ENCODE measurements around the gene TMPRSS11E. TPM values are rescaled to one million over a fixed set of nuclear protein-coding genes. Genes with fewer than 3 reads are reported as not detected.
"Not testable (repeated sequence)": the region's sequence is repeated elsewhere in the genome, so short reads cannot be mapped to it uniquely, and the experiment has no call there.

TMPRSS11E gene
- total RNA-seq, 1 experiment from 2014 or later, result 3.6 TPM

DNA sequence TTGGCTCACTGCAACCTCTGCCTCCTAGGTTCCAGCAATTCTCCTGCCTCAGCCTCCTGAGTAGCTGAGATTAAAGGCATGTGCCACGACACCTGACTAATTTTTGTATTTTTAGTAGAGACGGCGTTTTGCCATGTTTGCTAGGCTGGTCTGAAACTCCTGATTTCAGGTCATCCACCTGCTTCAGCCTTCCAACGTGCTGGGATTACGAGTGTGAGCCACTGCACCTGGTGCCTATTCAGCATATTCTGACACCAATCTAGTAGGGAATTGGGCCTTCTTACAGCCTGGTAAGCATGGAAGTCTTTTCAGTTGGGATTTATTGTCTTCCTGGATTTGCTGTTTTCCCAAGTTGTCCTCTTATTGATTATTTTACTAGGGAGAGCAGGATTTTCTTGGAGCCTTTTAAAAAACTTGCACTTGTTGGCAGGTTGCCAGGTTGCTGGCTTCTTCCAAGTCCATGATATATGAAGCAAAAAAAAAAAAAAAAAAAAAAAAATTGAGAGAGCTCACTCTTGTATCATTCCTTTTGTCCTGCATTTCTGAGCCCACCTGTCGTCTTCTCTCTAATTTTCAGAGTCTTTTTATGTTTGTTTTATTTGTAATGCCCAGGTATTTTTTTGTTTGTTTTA is 43.7 kb downstream of the TMPRSS11E start:
- no peak for DNase-seq
- Histone ChIP-seq H3K36me3 (replicated peaks; ENCODE audit: control insufficient read depth, insufficient read depth, low read length) (no peaks in the 10 kb centered on the region), H3K4me3 (ENCODE audit: insufficient read depth, low read depth, low read length) (no peak overlapping the region), H3K27me3 (ENCODE audit: control insufficient read depth, insufficient read depth, low read length) (no peaks in the 10 kb centered on the region)

DNA sequence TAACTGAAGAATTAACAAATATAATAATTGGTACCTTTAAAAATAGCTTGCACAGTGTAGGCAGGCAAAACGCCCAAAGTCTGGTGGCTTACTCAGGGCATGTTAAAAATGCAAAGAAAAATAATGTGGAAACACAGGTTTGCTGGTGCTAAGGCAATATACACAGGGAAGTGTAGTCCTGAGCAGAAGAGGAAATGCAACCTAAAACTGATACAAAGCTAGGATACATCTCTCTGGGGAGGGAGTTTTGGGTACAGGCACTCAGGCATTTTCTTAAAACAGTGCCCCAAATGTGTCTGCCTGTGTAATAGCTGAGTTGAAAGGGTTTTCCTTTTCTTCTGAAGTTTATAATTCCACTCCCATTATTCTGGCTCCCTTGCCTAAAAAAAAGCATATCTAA is 47.4 kb downstream of the TMPRSS11E start:
- Histone ChIP-seq H3K36me3 (replicated peaks; ENCODE audit: control insufficient read depth, insufficient read depth, low read length) (no peaks in the 10 kb centered on the region), H3K27me3 (ENCODE audit: control insufficient read depth, insufficient read depth, low read length) (no peaks in the 10 kb centered on the region)
- no peak for DNase-seq

DNA sequence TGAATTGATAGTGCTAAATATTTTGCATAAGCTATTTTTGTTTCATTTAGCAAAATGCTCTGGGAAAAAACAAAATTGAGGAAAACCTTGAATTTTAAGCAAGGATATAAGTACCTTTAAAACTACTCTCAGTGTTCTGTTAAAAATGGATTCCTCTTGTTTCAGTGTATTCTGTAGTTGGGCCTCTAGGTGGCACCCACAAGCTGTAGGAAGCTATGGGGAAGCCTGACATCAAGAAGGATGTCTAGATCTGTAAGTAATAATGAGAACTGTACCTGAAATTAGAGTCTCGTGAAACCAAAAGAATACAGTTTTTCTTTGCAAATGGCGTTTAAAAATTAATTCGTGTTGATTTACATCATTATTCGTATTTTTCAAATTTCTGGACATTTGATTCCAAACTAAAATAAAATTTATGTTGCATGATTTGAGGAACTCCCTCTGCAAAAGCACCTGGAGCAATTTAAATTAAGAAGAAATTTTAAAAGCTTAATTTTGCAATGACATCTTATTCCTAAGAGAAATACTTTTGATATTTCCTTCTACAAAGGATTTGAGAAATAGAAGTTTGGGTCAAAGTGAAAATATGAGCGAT is 51.2 kb downstream of the TMPRSS11E start:
- Histone ChIP-seq H3K36me3 (replicated peaks; ENCODE audit: control insufficient read depth, insufficient read depth, low read length) (no peaks in the 10 kb centered on the region), H3K27me3 (ENCODE audit: control insufficient read depth, insufficient read depth, low read length) (no peaks in the 10 kb centered on the region), H3K4me3 (ENCODE audit: insufficient read depth, low read depth, low read length) (no peak overlapping the region)
- DNase-seq, result peak; percentile 31

More for the DNA sequence above, 47.4 kb downstream of the TMPRSS11E start:
- H3K4me3 ChIP-seq (ENCODE audit: insufficient read depth, low read depth, low read length), result no peak overlapping the region

DNA sequence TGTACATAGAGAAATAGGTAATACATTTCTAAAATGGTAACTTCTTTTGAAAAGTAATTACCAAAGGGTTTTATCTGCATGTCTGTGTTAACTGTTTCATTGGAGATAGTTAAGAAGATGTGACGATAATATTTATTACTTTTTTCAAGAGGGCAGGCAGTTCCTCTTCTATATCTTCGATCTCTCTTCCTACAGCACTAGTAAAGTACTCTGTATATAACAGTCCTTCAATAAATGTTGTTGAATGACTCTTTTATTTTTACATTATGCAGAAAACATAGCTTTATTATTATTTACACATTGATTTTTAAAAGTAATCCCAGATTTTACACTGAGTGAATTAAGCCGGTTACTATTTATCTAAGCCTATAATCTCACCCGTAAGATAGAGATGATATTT is 51.8 kb downstream of the TMPRSS11E start:
- Histone ChIP-seq H3K27me3 (ENCODE audit: control insufficient read depth, insufficient read depth, low read length) (no peaks in the 10 kb centered on the region), H3K36me3 (replicated peaks; ENCODE audit: control insufficient read depth, insufficient read depth, low read length) (no peaks in the 10 kb centered on the region), H3K4me3 (ENCODE audit: insufficient read depth, low read depth, low read length) (no peak overlapping the region)
- no peak for DNase-seq

DNA sequence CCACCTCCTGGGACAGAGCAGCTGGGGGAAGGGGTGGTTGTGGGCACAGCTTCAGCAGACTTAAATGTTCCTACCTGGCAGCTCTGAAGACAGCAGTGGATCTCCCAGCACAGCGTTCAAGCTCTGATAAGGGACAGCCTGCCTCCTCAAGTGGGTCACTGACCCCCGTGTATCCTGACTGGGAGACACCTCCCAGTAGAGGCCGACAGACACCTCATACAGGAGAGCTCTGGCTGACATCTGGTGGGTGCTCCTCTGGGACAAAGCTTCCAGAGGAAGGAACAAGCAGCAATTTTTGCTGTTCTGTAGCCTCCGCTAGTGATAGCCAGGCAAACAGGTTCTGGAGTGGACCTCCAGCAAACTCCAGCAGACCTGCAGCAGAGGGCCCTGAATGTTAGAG is 56.2 kb downstream of the TMPRSS11E start:
- not testable (repeated sequence) for H3K4me3 ChIP-seq (ENCODE audit: insufficient read depth, low read depth, low read length); H3K36me3 ChIP-seq (replicated peaks; ENCODE audit: control insufficient read depth, insufficient read depth, low read length); DNase-seq; H3K27me3 ChIP-seq (ENCODE audit: control insufficient read depth, insufficient read depth, low read length)

DNA sequence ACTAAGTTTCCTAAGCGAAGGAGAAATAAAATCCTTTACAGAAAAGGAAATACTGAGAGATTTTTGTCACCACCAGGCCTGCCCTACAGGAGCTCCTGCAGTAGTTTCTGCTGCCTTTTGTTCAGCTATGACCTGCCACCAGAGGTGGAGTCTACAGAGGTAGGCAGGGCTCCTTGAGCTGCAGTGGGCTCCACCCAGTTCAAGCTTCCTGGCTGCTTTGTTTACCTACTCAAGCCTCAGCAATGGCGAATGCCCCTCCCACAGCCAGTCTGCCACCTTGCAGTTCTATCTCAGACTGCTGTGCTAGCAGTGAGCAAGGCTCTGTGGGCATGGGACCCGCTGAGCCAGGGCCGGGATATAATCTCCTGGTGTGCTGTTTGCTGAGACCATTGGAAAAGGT is 57.6 kb downstream of the TMPRSS11E start:
- H3K27me3 ChIP-seq (ENCODE audit: control insufficient read depth, insufficient read depth, low read length); H3K36me3 ChIP-seq (replicated peaks; ENCODE audit: control insufficient read depth, insufficient read depth, low read length); DNase-seq; H3K4me3 ChIP-seq (ENCODE audit: insufficient read depth, low read depth, low read length): not testable (repeated sequence)

DNA sequence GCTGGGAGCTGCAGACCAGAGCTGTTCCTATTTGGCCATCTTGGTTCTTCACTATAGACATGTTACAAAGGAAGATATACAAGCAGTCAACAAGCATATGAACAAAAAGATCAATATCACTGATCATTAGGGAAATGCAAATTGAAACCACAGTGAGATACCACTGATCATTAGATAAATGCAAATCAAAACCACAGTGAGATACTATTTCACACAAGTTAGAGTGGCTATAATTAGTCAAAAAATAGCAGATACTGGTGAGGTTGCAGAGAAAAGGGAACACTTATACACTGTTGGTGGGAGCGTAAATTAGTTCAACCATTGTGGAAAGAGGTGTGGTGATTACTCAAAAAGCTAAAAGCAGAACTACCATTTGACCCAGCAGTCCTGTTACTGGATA is 58.2 kb downstream of the TMPRSS11E start:
- not testable (repeated sequence) for H3K36me3 ChIP-seq (replicated peaks; ENCODE audit: control insufficient read depth, insufficient read depth, low read length); DNase-seq; H3K27me3 ChIP-seq (ENCODE audit: control insufficient read depth, insufficient read depth, low read length); H3K4me3 ChIP-seq (ENCODE audit: insufficient read depth, low read depth, low read length)

DNA sequence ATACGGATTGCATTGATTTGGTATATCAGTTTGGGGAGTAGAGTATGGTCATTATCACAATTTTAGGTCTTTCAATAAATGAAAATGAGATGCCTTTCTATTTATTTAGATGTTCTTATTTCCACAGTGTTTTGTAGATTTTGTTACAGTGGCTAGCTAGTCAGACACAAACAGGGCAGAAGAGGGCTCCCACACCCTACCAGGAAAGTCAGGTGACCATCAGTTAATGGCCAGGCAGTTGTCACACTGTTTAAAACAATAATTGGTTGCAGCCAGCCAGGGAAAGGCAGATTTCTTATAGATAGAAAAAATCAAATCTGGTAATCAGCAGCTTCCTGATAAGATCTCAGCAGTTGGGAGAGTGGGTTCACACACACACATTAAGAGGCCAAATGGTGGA is 71.6 kb downstream of the TMPRSS11E start:
- Histone ChIP-seq H3K36me3 (replicated peaks; ENCODE audit: control insufficient read depth, insufficient read depth, low read length) (no peaks in the 10 kb centered on the region), H3K4me3 (ENCODE audit: insufficient read depth, low read depth, low read length) (no peak overlapping the region), H3K27me3 (ENCODE audit: control insufficient read depth, insufficient read depth, low read length) (no peaks in the 10 kb centered on the region)
- DNase-seq, result no peak

DNA sequence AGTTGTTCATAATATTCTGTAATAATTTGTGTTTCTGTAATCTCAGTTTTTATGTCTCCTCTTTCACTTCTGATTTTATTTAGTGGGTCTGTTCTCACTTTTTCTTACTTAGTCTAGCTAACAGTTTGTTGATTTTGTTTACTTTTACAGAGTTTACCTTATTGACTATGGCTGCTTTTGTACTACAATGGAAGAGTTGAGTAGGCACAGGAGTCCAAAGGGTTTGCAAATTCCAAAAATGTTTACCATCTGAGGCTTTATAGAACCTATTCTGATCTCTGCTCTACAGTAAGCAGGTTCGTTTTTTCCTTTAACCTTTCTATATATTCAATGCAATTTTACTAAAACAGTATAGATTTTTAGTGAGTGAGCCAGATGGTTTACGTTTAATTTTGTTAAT is 73.7 kb downstream of the TMPRSS11E start:
- Histone ChIP-seq H3K27me3 (ENCODE audit: control insufficient read depth, insufficient read depth, low read length) (no peaks in the 10 kb centered on the region), H3K4me3 (ENCODE audit: insufficient read depth, low read depth, low read length) (no peak overlapping the region), H3K36me3 (replicated peaks; ENCODE audit: control insufficient read depth, insufficient read depth, low read length) (no peaks in the 10 kb centered on the region)
- no peak for DNase-seq

DNA sequence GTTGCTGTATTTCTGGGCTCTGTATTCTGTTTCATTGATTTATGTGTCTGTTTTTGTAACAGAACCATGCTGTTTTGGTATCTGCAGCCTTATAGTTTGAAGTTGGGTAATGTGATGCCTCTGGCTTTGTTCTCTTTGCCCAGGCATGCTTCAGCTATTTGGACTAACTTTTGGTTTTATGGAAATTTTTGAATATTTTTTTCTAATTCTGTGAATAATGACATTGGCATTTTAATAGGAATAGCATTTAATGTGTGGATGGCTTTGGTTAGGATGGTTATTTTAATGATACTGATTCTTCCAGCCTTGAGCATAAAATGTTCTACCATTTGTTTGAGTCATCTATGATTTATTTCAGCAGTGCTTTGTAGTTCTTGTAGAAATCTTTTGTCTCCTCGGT is 75.0 kb downstream of the TMPRSS11E start:
- H3K4me3 ChIP-seq (ENCODE audit: insufficient read depth, low read depth, low read length); H3K36me3 ChIP-seq (replicated peaks; ENCODE audit: control insufficient read depth, insufficient read depth, low read length); DNase-seq; H3K27me3 ChIP-seq (ENCODE audit: control insufficient read depth, insufficient read depth, low read length): not testable (repeated sequence)

DNA sequence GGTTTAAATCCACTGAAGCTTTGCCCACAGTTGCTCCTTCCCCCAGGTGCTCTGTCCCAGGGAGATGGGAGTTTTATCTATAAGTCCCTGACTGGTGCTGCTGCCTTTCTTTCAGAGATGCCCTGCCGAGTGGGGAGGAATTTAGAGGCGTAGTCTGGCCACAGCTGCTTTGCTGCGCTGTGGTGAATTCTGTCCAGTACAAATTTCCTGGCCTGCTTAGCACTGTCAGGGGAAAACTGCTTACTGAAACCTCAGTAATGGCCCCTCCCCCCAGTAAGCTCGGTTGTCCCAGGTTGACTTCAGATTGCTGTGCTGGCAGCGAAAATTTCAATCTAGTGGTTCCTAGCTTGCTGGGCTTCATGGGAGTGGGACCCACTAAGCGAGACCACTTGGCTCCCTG is 88.7 kb downstream of the TMPRSS11E start:
- no peak overlapping the region for H3K4me3 ChIP-seq (ENCODE audit: insufficient read depth, low read depth, low read length)
- no peaks in the 10 kb centered on the region for H3K27me3 ChIP-seq (ENCODE audit: control insufficient read depth, insufficient read depth, low read length)
- DNase-seq, result no peak
- no peaks in the 10 kb centered on the region for H3K36me3 ChIP-seq (replicated peaks; ENCODE audit: control insufficient read depth, insufficient read depth, low read length)

DNA sequence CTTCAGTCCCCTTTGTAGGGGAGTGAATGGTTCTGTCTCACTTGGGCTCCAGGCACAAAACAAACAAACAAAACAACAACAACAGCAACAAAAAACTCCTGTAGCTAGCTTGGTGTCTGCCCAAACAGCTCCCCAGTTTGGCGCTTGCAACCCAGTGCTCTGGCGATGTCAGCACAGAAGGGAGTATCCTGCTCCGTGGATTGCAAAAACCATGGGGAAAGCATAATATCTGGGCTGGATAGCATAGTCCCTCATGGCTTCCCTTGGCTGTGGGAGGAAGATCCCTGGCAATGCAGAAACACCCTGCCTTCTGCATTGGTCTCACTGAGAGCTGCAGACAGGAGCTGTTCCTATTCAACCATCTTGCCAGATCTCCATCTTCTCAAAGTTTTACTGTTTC is 89.1 kb downstream of the TMPRSS11E start:
- H3K36me3 ChIP-seq (replicated peaks; ENCODE audit: control insufficient read depth, insufficient read depth, low read length), result no peaks in the 10 kb centered on the region
- no peaks in the 10 kb centered on the region for H3K27me3 ChIP-seq (ENCODE audit: control insufficient read depth, insufficient read depth, low read length)
- DNase-seq, result no peak
- no peak overlapping the region for H3K4me3 ChIP-seq (ENCODE audit: insufficient read depth, low read depth, low read length)

DNA sequence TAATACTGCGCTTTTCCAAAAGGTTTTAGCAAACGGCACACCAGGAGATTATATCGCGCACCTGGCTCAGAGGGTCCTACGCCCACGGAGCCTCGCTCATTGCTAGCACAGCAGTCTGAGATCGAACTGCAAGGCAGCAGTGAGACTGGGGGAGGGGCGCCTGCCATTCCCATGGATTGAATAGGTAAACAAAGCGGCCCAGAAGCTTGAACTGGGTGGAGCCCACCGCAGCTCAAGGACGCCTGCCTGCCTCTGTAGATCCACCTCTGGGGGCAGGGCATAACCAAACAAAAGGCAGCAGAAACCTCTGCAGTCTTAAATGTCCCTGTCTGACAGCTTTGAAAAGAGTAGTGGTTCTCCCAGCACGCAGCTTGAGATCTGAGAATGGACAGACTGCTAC is 95.5 kb downstream of the TMPRSS11E start:
- not testable (repeated sequence) for H3K27me3 ChIP-seq (ENCODE audit: control insufficient read depth, insufficient read depth, low read length); H3K4me3 ChIP-seq (ENCODE audit: insufficient read depth, low read depth, low read length); H3K36me3 ChIP-seq (replicated peaks; ENCODE audit: control insufficient read depth, insufficient read depth, low read length); DNase-seq

All from H7 (cell line).